Measurements from ENCODE around the gene KLHDC1.
"Not testable (repeated sequence)": the region's sequence is repeated elsewhere in the genome, so short reads cannot be mapped to it uniquely, and the experiment has no call there.

The KLHDC1 gene

GRCh38 chr14:49679271-49679670 is 13.6 kb upstream of the KLHDC1 start:
- Histone ChIP-seq H3K36me3 (ENCODE audit: insufficient read depth, low read length) (peaks cover 66% of the 10 kb centered on the region), H3K4me3 (no peak overlapping the region), H3K9ac (ENCODE audit: insufficient read length) (no peak overlapping the region), H3K27ac (no peak overlapping the region), H3K9me3 (ENCODE audit: low read depth, low read length) (no peaks in the 10 kb centered on the region)
- TF ChIP-seq POLR2AphosphoS5 (IDR thresholded peaks at IDR 0.05; ENCODE audit: borderline replicate concordance, low read depth, low read length) (no peak), EZH2 (IDR thresholded peaks at IDR 0.05) (no peak)
- DNase-seq (ENCODE audit: low read depth, low spot score), result no peak

GRCh38 chr14:49686425-49686824 is 6.5 kb upstream of the KLHDC1 start:
- Histone ChIP-seq H3K9me3 (ENCODE audit: low read depth, low read length) (no peaks in the 10 kb centered on the region), H3K4me3 (peak overlapping the region; percentile 78), H3K36me3 (ENCODE audit: insufficient read depth, low read length) (peaks cover 25% of the 10 kb centered on the region), H3K27ac (no peak overlapping the region), H3K9ac (ENCODE audit: insufficient read length) (no peak overlapping the region)
- TF ChIP-seq FOXP2 (optimal IDR thresholded peaks at IDR 0.05; ENCODE audit: control extremely low read depth, extremely low read length, insufficient read depth) (no peak), EZH2 (IDR thresholded peaks at IDR 0.05) (no peak), POLR2AphosphoS5 (IDR thresholded peaks at IDR 0.05; ENCODE audit: borderline replicate concordance, low read depth, low read length) (no peak)
- no peak for DNase-seq (ENCODE audit: low read depth, low spot score)

- Histone ChIP-seq H3K36me3 (ENCODE audit: insufficient read depth, low read length) (peaks cover 8% of the 10 kb centered on the region), H3K9me3 (ENCODE audit: low read depth, low read length) (no peaks in the 10 kb centered on the region), H3K27ac (peak within 1 kb of the TSS; percentile 75; the same call in 1 of the 2 replicates), H3K4me3 (peak within 1 kb of the TSS; percentile 78), H3K9ac (ENCODE audit: insufficient read length) (peak within 1 kb of the TSS; percentile 80)
- no peak for DNase-seq (ENCODE audit: low read depth, low spot score)
- TF ChIP-seq POLR2AphosphoS5 (IDR thresholded peaks at IDR 0.05; ENCODE audit: borderline replicate concordance, low read depth, low read length) (peak; percentile 81; the same call in 1 of the 2 replicates), EZH2 (IDR thresholded peaks at IDR 0.05) (no peak), FOXP2 (optimal IDR thresholded peaks at IDR 0.05; ENCODE audit: control extremely low read depth, extremely low read length, insufficient read depth) (no peak)
Observed at GRCh38 chr14:49687942-49688700, 4.8 kb upstream of the KLHDC1 start, which contains the start of gene POLE2. Gene POLE2 (minus strand): TSS chr14:49688214. CDS start chr14:49688203, 11 bp downstream.

- Histone ChIP-seq H3K4me3 (no peak overlapping the region; the same call in 1 of the 2 replicates), H3K9ac (ENCODE audit: insufficient read length) (no peak overlapping the region), H3K36me3 (ENCODE audit: insufficient read depth, low read length) (0 out of 2 replicates have a peak, but pooled peaks cover 3% of the 10 kb centered on the region), H3K27ac (0 out of 2 replicates have a peak overlapping the region, but pooled peaks have one; percentile 75), H3K9me3 (ENCODE audit: low read depth, low read length) (no peaks in the 10 kb centered on the region)
- TF ChIP-seq POLR2AphosphoS5 (IDR thresholded peaks at IDR 0.05; ENCODE audit: borderline replicate concordance, low read depth, low read length), result no peak
- no peak for TF ChIP-seq FOXP2 (optimal IDR thresholded peaks at IDR 0.05; ENCODE audit: control extremely low read depth, extremely low read length, insufficient read depth)
- TF ChIP-seq EZH2 (IDR thresholded peaks at IDR 0.05), result no peak
- no peak for DNase-seq (ENCODE audit: low read depth, low spot score)
Observed at GRCh38 chr14:49688701-49689030, 4.3 kb upstream of the KLHDC1 start.

- no peak overlapping the region for H3K9ac ChIP-seq (ENCODE audit: insufficient read length)
- H3K27ac ChIP-seq, result peak overlapping the region; percentile 49; the same call in 1 of the 2 replicates
- no peaks in the 10 kb centered on the region for H3K9me3 ChIP-seq (ENCODE audit: low read depth, low read length)
- H3K4me3 ChIP-seq, result no peak overlapping the region
- no peak for DNase-seq (ENCODE audit: low read depth, low spot score)
- H3K36me3 ChIP-seq (ENCODE audit: insufficient read depth, low read length), result 0 out of 2 replicates have a peak, but pooled peaks cover 3% of the 10 kb centered on the region
- no peak for TF ChIP-seq EZH2 (IDR thresholded peaks at IDR 0.05)
- no peak for TF ChIP-seq POLR2AphosphoS5 (IDR thresholded peaks at IDR 0.05; ENCODE audit: borderline replicate concordance, low read depth, low read length)
- no peak for TF ChIP-seq FOXP2 (optimal IDR thresholded peaks at IDR 0.05; ENCODE audit: control extremely low read depth, extremely low read length, insufficient read depth)
Observed at GRCh38 chr14:49691031-49691430, 1.9 kb upstream of the KLHDC1 start.

- Histone ChIP-seq H3K9ac (ENCODE audit: insufficient read length) (peak overlapping the region; percentile 81), H3K27ac (peak overlapping the region; percentile 92)
Observed at GRCh38 chr14:49692193-49692757, 645 bp upstream of the KLHDC1 start.

GRCh38 chr14:49693735-49694124 is 810 bp downstream of the KLHDC1 start:
- DNase-seq (ENCODE audit: low read depth, low spot score); H3K36me3 ChIP-seq (ENCODE audit: insufficient read depth, low read length); H3K27ac ChIP-seq; H3K9me3 ChIP-seq (ENCODE audit: low read depth, low read length): not testable (repeated sequence)
- Histone ChIP-seq H3K4me3 (peak overlapping the region; percentile 84), H3K9ac (ENCODE audit: insufficient read length) (peak overlapping the region; percentile 81)

More at GRCh38 chr14:49692193-49692757, 645 bp upstream of the KLHDC1 start:
- Histone ChIP-seq H3K9me3 (ENCODE audit: low read depth, low read length) (no peaks in the 10 kb centered on the region), H3K36me3 (ENCODE audit: insufficient read depth, low read length) (no peaks in the 10 kb centered on the region), H3K4me3 (peak overlapping the region; percentile 84)
- TF ChIP-seq FOXP2 (optimal IDR thresholded peaks at IDR 0.05; ENCODE audit: control extremely low read depth, extremely low read length, insufficient read depth), result no peak
- TF ChIP-seq POLR2AphosphoS5 (IDR thresholded peaks at IDR 0.05; ENCODE audit: borderline replicate concordance, low read depth, low read length), result no peak
- TF ChIP-seq EZH2 (IDR thresholded peaks at IDR 0.05), result no peak
- DNase-seq (ENCODE audit: low read depth, low spot score), result no peak

- DNase-seq (ENCODE audit: low read depth, low spot score), result no peak
- Histone ChIP-seq H3K9ac (ENCODE audit: insufficient read length) (no peak overlapping the region), H3K36me3 (ENCODE audit: insufficient read depth, low read length) (no peaks in the 10 kb centered on the region), H3K27ac (no peak overlapping the region), H3K9me3 (ENCODE audit: low read depth, low read length) (no peaks in the 10 kb centered on the region), H3K4me3 (no peak overlapping the region)
- no peak for TF ChIP-seq FOXP2 (optimal IDR thresholded peaks at IDR 0.05; ENCODE audit: control extremely low read depth, extremely low read length, insufficient read depth)
- TF ChIP-seq EZH2 (IDR thresholded peaks at IDR 0.05), result no peak
- TF ChIP-seq POLR2AphosphoS5 (IDR thresholded peaks at IDR 0.05; ENCODE audit: borderline replicate concordance, low read depth, low read length), result no peak
Observed at GRCh38 chr14:49702725-49703124, 9.8 kb downstream of the KLHDC1 start.

Measured in SK-N-MC (cell line).